HG02678 (cell line): ENCODE results near the gene TBL1XR1.

ENCODE experiments used
- ATAC-seq: cut with Tn5 transposase; IDR thresholded peaks from one replicate; pipeline ENCODE4 v1.9.1; 2021; ENCODE audit warnings: mild to moderate bottlenecking, moderate library complexity; ENCODE audit not compliant: unreplicated experiment

Gene TBL1XR1

GRCh38 chr3:176974279-176974678 lies 223.0 kb downstream of the TBL1XR1 start:
- ATAC-seq: no peak

GRCh38 chr3:176971613-176972174 lies 225.6 kb downstream of the TBL1XR1 start:
- ATAC-seq: no peak

DNA sequence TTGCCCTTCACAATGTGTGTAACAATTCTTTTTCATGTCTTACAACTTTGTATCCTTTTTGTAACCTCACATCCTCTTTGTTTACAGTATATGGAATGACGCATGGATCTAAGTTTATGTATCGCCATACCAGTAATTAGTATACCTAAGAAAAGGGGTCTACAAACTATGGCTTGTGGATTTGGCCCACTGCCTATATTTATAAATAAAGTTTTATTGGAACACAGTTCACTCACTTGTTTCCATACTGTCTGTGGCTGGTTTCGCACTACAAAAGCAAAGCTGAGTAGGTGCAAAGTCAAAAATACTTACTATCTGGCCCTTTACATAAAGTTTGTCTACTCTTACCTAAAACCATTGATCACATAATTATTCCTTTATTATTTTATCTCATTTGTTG lies 226.5 kb downstream of the TBL1XR1 start:
- ATAC-seq: no peak

DNA sequence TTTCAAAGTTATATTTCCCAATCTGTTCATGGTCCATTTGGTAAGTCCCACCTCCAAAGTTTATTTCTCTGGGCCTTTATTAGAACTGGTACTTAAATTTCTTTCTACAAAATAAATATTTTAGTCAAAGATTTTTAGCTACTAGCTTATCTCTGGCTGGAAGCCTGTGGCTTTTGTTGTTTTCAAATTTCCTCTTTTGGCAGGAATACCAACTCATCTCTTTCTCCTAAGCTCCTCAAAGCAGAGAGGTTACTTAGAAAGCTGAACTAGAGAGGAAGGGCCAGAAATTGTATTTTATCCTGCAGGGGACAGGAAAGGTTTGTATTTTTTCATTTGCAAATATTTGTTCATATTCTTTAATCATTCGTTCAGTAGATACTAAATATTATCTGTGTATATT lies 227.8 kb downstream of the TBL1XR1 start:
- no peak for ATAC-seq
